Testis (tissue), 3 donors: ENCODE measurements around the gene XYLT1. TPM values are rescaled to one million over a fixed set of nuclear protein-coding genes. Genes with fewer than 3 reads are reported as not detected.
A peak's percentile ranks its signal among the peaks of the same experiment; 100 is the strongest.

Experiments used
- DNase-seq: peaks from one replicate; pipeline ENCODE4 v3.0.0-alpha.2; 2019
- H3K27ac ChIP-seq, 2 donors: fragments of 200-600 bp; sonication (generic); one replicate each; pipeline ENCODE4 v1.5.1; 2019
- H3K27me3 ChIP-seq: fragments of 200-600 bp; sonication (generic); one replicate; pipeline ENCODE4 v1.5.1; 2019
- H3K36me3 ChIP-seq: fragments of 200-600 bp; sonication (generic); one replicate; pipeline ENCODE4 v1.5.1; 2017; ENCODE audit warnings: low read depth; ENCODE audit errors: missing control alignments
- H3K4me1 ChIP-seq: fragments of 200-600 bp; sonication (generic); one replicate; pipeline ENCODE4 v1.5.1; 2019
- H3K4me3 ChIP-seq, 2 donors: fragments of 200-600 bp; sonication (generic); one replicate each; pipeline ENCODE4 v1.5.1; 2017 to 2019
- H3K9me3 ChIP-seq: fragments of 200-600 bp; sonication (generic); one replicate; pipeline ENCODE4 v1.5.1; 2017
- CTCF ChIP-seq, 3 experiments: fragments of 450-650 bp in 2 of 3; fragments of 200-600 bp in 1 of 3; sonication (generic) in 1 of 3; IDR thresholded peaks; one replicate each; pipeline ENCODE4 v1.5.1; 2016 to 2019; ENCODE audit warnings: antibody characterized with exemption in 3 of 3, mild to moderate bottlenecking in 2 of 3, moderate library complexity in 1 of 3
- POLR2A ChIP-seq: fragments of 450-650 bp; IDR thresholded peaks from one replicate; pipeline ENCODE4 v1.6.1; 2017; ENCODE audit warnings: antibody characterized with exemption, mild to moderate bottlenecking, moderate library complexity
- WGBS, 2 donors: methylation state at CpG; one replicate each; pipeline ENCODE4 v1.1.5; 2018; 5-methylcytosine and 5-hydroxymethylcytosine counted together
- intact Hi-C: fragments of 100-400 bp; cut with DNase I; formaldehyde crosslinking; loops from one replicate; pipeline ENCODE4 v1.15.1; 2023; ENCODE audit warnings: low total_unique reads
- polyA plus RNA-seq: library from polyadenylated mRNA; stranded (reverse); fragments of 350-450 nt; fragmentation: Illumina TruSeq; extraction: RNeasy Lipid Tissue Mini Kit (QIAGEN cat#74804); gene quantifications from one replicate; pipeline ENCODE4 v1.2.3, GENCODE V29; 2014; ENCODE audit warnings: low read depth, low replicate concordance; ENCODE audit not compliant: insufficient read depth
- total RNA-seq, 2 donors: library from RNA; depleted of rRNA; stranded (reverse); fragments of >200 nt; gene quantifications; one replicate each; pipeline ENCODE4 v1.2.3, GENCODE V29; 2016

XYLT1 gene
- total and polyA plus RNA-seq, 3 donors from 2014 or later, result 6.5 to 20.7 (median 13.6) TPM

GRCh38 chr16:17461951-17462729 is 8.6 kb downstream of the XYLT1 start:
- TF ChIP-seq CTCF (IDR thresholded peaks at IDR 0.05), result no peak
- TF ChIP-seq POLR2A, result no peak
- 80 to 89% methylated on average over 11 to 13 of the region's 13 CpGs for WGBS, 2 donors

GRCh38 chr16:17460890-17461289 is 9.9 kb downstream of the XYLT1 start:
- peaks cover 19% of the 10 kb centered on the region for H3K4me1 ChIP-seq
- no peak for DNase-seq
- H3K27ac ChIP-seq, result peak overlapping the region in 1 of 2 donors; percentile 36
- no peaks in the 10 kb centered on the region for H3K27me3 ChIP-seq
- H3K4me3 ChIP-seq, result no peak overlapping the region
- H3K36me3 ChIP-seq, result no peaks in the 10 kb centered on the region
- 64 to 73% methylated on average over 2 to 3 of the region's 3 CpGs for WGBS, 2 donors
- no peak for TF ChIP-seq CTCF (IDR thresholded peaks at IDR 0.05)
- no peak for TF ChIP-seq POLR2A
- H3K9me3 ChIP-seq, result no peaks in the 10 kb centered on the region
- intact Hi-C loops, result no loop called here

More at GRCh38 chr16:17461951-17462729, 8.6 kb downstream of the XYLT1 start:
- no peaks in the 10 kb centered on the region for H3K9me3 ChIP-seq
- no peaks in the 10 kb centered on the region for H3K36me3 ChIP-seq
- H3K27me3 ChIP-seq, result no peaks in the 10 kb centered on the region
- DNase-seq, result no peak
- H3K4me3 ChIP-seq, result no peak overlapping the region
- peaks cover 19% of the 10 kb centered on the region for H3K4me1 ChIP-seq
- no peak overlapping the region for H3K27ac ChIP-seq
- intact Hi-C loops, result no loop called here

GRCh38 chr16:17459903-17460521 is 10.7 kb downstream of the XYLT1 start:
- intact Hi-C loops, result no loop called here
- Histone ChIP-seq H3K4me1 (peaks cover 19% of the 10 kb centered on the region), H3K27me3 (no peaks in the 10 kb centered on the region), H3K27ac (peak overlapping the region in 1 of 2 donors; percentile 36), H3K9me3 (no peaks in the 10 kb centered on the region), H3K36me3 (no peaks in the 10 kb centered on the region), H3K4me3 (no peak overlapping the region)
- 22 to 31% methylated on average over 12 of the region's 12 CpGs for WGBS, 2 donors
- DNase-seq, result no peak
- no peak for TF ChIP-seq POLR2A
- no peak for TF ChIP-seq CTCF (IDR thresholded peaks at IDR 0.05)

GRCh38 chr16:17457997-17458396 is 12.8 kb downstream of the XYLT1 start:
- peaks cover 19% of the 10 kb centered on the region for H3K4me1 ChIP-seq
- H3K4me3 ChIP-seq, result no peak overlapping the region
- intact Hi-C loops, result no loop called here
- H3K9me3 ChIP-seq, result no peaks in the 10 kb centered on the region
- peak overlapping the region in 1 of 2 donors; percentile 21 for H3K27ac ChIP-seq
- H3K27me3 ChIP-seq, result no peaks in the 10 kb centered on the region
- 41 to 54% methylated on average over 8 of the region's 8 CpGs for WGBS, 2 donors
- TF ChIP-seq POLR2A, result no peak
- TF ChIP-seq CTCF (IDR thresholded peaks at IDR 0.05), result no peak
- no peaks in the 10 kb centered on the region for H3K36me3 ChIP-seq
- no peak for DNase-seq
